Kidney (tissue), 14 donors: ENCODE data around the gene SLC25A27. TPM values are rescaled to one million over a fixed set of nuclear protein-coding genes. Genes with fewer than 3 reads are reported as not detected.

ENCODE experiments used
- DNase-seq, 5 donors: peaks; one replicate each; pipeline ENCODE4 v3.0.0-alpha.2; 2013 to 2020
- FAIRE-seq: peaks from 2 replicates; lab custom pipeline; 2012; peaks lifted over from hg19 to GRCh38; lab: Jason Lieb, UNC
- H3K27ac ChIP-seq, 2 donors: one replicate each; pipeline ENCODE4 v1.7.0; 2013; ENCODE audit warnings: low read depth in 2 of 2, low read length in 2 of 2, inconsistent platforms in 1 of 2
- H3K27me3 ChIP-seq: one replicate; pipeline ENCODE4 v1.7.1; 2013; ENCODE audit warnings: low read length, inconsistent platforms; ENCODE audit not compliant: control insufficient read depth, insufficient read depth
- H3K36me3 ChIP-seq, 3 donors: one replicate each; pipeline versions ENCODE4 v1.7.0 to v1.7.1; 2013; ENCODE audit warnings: low read length in 3 of 3, control low read depth in 1 of 3, inconsistent platforms in 1 of 3; ENCODE audit not compliant: insufficient read depth in 3 of 3, control insufficient read depth in 2 of 3
- H3K4me1 ChIP-seq, 3 donors: one replicate each; pipeline versions ENCODE4 v1.7.0 to v1.7.1; 2013; ENCODE audit warnings: low read length in 3 of 3, inconsistent platforms in 1 of 3, low read depth in 1 of 3; ENCODE audit not compliant: control insufficient read depth in 2 of 3, insufficient read depth in 2 of 3
- H3K4me3 ChIP-seq, 3 donors: one replicate each; pipeline versions ENCODE4 v1.7.0 to v1.8.1; 2013; ENCODE audit warnings: low read length in 3 of 3, control low read depth in 1 of 3, inconsistent platforms in 1 of 3
- H3K9ac ChIP-seq, 3 donors: one replicate each; pipeline versions ENCODE4 v1.7.0 to v1.7.1; 2013; ENCODE audit warnings: low read length in 3 of 3, control low read depth in 1 of 3, inconsistent platforms in 1 of 3
- H3K9me3 ChIP-seq, 3 donors: one replicate each; pipeline versions ENCODE4 v1.7.0 to v1.7.1; 2013; ENCODE audit warnings: low read length in 3 of 3, control low read depth in 1 of 3, inconsistent platforms in 1 of 3; ENCODE audit not compliant: control insufficient read depth in 2 of 3, insufficient read depth in 1 of 3
- intact Hi-C: fragments of 100-400 bp; cut with DNase I; formaldehyde crosslinking; loops from one replicate; pipeline ENCODE4 v1.11.1; 2022
- polyA plus RNA-seq: library from polyadenylated mRNA; stranded (reverse); fragments of 350-450 nt; fragmentation: Illumina TruSeq; extraction: RNeasy Lipid Tissue Mini Kit (QIAGEN cat#74804); gene quantifications from one replicate; pipeline ENCODE4 v1.2.3, GENCODE V29; 2014; ENCODE audit warnings: low read depth, low replicate concordance; ENCODE audit not compliant: insufficient read depth
- total RNA-seq: library from RNA; stranded (reverse); fragmentation: NEBNext Ultra II Directional; extraction: Animal tissue kit (Norgen Biotek cat#: 25700); gene quantifications from one replicate; pipeline ENCODE4 v1.2.1, GENCODE V29; 2021
- TF ChIP-seq, protein P1 (sequence below): IDR thresholded peaks from 3 replicates; pipeline ENCODE4 v1.5.1; 2012; ENCODE audit warnings: mild to moderate bottlenecking, moderate library complexity, borderline replicate concordance; ENCODE audit not compliant: insufficient read depth; ENCODE audit errors: extremely low read depth
- donor health status: control.
- donor health status: control.
- donor health status: control.
- donor health status: control.
- donor health status: control.
- donor health status: DM: yes; HTN: yes; CAD: no.
- donor health status: Normal renal cell carcinoma (clear cell type).

Gene SLC25A27
- total and polyA plus RNA-seq, 2 donors from 2014 or later: 19.1 to 22.6 TPM

GRCh38 chr6:46637145-46637544 is 15.6 kb upstream of the SLC25A27 start:
- TF ChIP-seq, protein P1, sequence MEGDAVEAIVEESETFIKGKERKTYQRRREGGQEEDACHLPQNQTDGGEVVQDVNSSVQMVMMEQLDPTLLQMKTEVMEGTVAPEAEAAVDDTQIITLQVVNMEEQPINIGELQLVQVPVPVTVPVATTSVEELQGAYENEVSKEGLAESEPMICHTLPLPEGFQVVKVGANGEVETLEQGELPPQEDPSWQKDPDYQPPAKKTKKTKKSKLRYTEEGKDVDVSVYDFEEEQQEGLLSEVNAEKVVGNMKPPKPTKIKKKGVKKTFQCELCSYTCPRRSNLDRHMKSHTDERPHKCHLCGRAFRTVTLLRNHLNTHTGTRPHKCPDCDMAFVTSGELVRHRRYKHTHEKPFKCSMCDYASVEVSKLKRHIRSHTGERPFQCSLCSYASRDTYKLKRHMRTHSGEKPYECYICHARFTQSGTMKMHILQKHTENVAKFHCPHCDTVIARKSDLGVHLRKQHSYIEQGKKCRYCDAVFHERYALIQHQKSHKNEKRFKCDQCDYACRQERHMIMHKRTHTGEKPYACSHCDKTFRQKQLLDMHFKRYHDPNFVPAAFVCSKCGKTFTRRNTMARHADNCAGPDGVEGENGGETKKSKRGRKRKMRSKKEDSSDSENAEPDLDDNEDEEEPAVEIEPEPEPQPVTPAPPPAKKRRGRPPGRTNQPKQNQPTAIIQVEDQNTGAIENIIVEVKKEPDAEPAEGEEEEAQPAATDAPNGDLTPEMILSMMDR: no peak
- no peak overlapping the region for H3K27ac ChIP-seq
- no peak for DNase-seq

GRCh38 chr6:46637933-46638332 is 14.8 kb upstream of the SLC25A27 start:
- intact Hi-C loops: no loop called here
- H3K4me3 ChIP-seq: no peak overlapping the region
- no peak overlapping the region for H3K27ac ChIP-seq
- H3K9me3 ChIP-seq: no peaks in the 10 kb centered on the region
- H3K4me1 ChIP-seq: no peaks in the 10 kb centered on the region
- H3K27me3 ChIP-seq: no peaks in the 10 kb centered on the region
- no peak for FAIRE-seq
- no peak for DNase-seq
- H3K9ac ChIP-seq: no peak overlapping the region
- H3K36me3 ChIP-seq: no peaks in the 10 kb centered on the region
- TF ChIP-seq, protein P1: no peak

More at GRCh38 chr6:46637145-46637544, 15.6 kb upstream of the SLC25A27 start:
- no peak for FAIRE-seq
- no peaks in the 10 kb centered on the region for H3K9me3 ChIP-seq
- H3K36me3 ChIP-seq: no peaks in the 10 kb centered on the region
- intact Hi-C loops: no loop called here
- no peak overlapping the region for H3K4me3 ChIP-seq
- H3K27me3 ChIP-seq: no peaks in the 10 kb centered on the region
- no peak overlapping the region for H3K9ac ChIP-seq
- no peaks in the 10 kb centered on the region for H3K4me1 ChIP-seq

DNA sequence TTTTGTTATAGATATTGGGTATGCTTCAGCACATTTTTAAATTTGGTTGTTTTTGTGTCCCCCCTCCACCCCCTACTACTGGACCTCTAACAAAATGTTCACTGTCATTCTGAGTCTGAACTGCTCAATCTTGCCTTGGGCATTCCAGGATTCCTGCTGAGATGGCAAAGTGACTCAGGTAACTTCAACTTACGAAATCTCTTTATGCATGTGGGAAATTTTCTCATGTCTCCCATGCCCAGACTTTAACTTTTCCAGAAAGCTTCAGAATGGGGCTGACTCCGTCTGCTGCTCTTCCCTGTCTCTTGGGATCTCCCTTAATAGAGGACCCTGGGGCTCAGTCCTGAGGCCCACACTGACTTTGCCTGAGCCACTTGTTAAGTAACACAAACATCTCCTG is 14.1 kb upstream of the SLC25A27 start:
- H3K27ac ChIP-seq: no peak overlapping the region
- intact Hi-C loops: no loop called here
- H3K9ac ChIP-seq: no peak overlapping the region
- no peaks in the 10 kb centered on the region for H3K4me1 ChIP-seq
- H3K36me3 ChIP-seq: no peaks in the 10 kb centered on the region
- H3K4me3 ChIP-seq: no peak overlapping the region
- TF ChIP-seq, protein P1: no peak
- DNase-seq (no peak), FAIRE-seq (no peak)
- no peaks in the 10 kb centered on the region for H3K9me3 ChIP-seq
- no peaks in the 10 kb centered on the region for H3K27me3 ChIP-seq
